NCI-H345 treated with DMSO at 0.1 percent for 48 hours (cell line): ENCODE measurements around the gene SH3BP5L.
"Not testable (repeated sequence)": the region's sequence is repeated elsewhere in the genome, so short reads cannot be mapped to it uniquely, and the experiment has no call there.

Experiments
- DNase-seq: peaks from one replicate; lab custom pipeline; 2025; ENCODE audit not compliant: unreplicated experiment; lab: John Stamatoyannopoulos, UW

SH3BP5L gene

DNA sequence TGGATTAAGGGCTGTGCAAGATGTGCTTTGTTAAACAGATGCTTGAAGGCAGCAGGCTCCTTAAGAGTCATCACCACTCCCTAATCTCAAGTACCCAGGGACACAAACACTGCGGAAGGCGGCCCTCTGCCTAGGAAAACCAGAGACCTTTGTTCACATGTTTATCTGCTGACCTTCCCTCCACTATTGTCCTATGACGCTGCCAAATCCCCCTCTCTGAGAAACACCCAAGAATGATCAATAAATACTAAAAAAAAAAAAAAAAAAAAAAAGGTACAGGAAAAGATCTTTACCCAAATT lies 5.0 kb upstream of the SH3BP5L start:
- not testable (repeated sequence) for DNase-seq

DNA sequence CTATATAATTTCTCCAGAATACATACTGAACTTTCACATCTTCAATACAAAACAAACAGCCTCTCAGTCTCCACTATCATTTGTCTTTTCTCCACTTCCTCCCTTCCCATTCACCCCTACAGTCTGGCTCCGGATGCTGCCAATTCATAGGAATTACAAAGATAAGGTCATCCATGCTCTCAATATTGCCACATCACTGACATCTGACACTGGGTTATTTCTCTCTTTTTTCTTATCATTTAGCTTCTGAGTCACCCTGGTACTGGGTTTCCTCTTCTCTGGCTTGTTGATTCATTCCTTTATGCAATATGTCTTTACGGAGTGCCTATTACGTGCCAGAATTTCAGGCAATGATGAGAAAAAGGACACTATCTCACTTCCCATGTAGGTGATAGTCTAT lies 3.1 kb upstream of the SH3BP5L start:
- no peak for DNase-seq

DNA sequence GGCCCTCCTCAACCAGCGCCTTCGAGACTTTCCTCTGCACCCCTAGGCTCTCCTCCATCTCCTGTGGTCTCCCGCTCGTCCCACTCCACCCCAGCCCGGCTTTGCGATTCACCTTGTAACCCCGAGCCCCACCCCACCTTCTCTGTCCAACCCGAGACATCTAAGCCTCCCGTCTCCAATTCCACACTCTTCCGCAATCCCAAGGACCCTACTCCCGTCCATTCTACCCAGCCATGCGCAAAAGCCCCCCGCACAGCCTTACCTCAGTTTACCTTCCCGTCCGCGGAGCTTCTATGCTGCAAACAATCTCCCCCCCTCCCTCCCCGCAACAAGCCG lies 174 bp downstream of the SH3BP5L start:
- no peak for DNase-seq

DNA sequence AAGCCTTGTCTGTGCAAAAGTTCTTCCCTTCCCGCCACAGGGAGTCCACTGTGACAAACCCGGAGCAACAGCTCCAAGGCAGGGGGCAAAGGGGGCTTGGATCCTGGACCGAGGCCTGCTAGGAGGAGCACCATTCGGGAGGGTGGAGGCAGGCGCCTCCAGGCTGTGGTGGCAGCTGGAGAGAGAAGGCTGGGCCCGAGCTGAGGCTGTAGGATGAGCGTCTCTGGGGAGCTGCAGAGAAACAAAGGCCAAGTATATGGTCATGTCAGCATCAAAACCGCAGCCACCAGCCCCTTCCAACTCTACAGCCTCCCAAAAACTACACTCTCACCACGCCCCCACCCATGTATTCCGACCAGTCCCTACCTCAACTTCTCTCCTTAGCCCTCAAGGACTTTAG lies 579 bp downstream of the SH3BP5L start:
- no peak for DNase-seq

DNA sequence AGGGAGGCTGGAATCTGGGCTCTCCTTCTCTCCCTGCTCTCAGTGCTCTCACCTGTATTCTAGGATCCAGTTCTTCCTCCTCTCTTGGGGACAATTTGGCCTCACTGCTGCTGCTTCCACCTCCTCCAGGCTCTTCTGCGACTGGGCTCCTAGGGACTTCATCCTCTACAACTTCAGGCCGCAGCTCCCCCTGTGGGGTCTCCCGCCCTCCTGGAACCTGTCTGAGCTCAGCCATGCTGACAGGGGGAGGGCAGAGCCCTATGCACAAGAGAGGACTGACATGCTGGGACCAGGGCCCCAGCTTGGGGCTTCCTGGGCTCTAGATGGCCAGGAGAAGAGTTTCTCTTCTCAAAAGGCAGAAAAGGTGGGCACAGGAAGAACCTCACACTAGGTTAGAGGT lies 1.0 kb downstream of the SH3BP5L start:
- DNase-seq, result no peak

DNA sequence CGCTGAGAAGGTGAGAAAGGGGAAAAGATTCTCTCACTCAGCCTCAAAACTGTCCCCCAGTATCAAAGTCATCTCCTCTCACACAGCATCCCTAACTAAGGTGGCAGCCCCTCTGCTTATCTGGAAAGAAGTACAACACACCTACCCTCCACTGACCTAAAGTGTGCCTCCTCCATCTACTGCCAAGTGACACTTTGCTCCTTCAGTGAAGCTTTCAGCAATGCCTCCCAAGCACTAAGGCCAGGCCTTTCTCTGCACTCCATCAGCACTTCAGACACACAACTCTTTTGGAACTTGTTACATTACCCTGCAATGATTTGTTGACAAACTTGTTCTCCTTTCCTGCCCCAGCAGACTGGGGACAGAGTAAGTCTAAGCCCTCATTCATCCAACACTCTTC lies 1.4 kb downstream of the SH3BP5L start:
- DNase-seq, result no peak

DNA sequence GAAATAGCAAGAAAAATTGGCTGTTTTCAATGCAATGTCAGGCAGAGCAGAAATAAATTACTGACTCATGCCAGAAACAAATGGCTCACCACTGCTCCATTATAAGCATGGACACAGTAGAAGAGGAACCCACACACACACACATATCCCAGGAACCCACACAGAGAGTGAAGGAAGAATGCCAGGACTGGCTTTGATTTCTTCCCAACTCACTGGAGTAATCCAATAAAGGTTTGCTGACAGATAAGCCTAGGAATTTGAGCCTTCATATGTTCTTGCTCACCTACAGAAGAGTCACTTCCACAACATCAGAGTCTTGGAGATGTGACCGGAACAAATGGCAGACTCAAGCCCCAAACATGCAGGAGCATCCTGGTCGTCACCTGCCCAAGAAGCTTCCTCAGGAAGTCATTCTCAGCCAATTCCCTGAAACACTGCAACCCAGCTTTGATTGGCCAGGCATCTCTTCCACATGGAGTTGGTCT lies 2.2 kb downstream of the SH3BP5L start:
- no peak for DNase-seq

DNA sequence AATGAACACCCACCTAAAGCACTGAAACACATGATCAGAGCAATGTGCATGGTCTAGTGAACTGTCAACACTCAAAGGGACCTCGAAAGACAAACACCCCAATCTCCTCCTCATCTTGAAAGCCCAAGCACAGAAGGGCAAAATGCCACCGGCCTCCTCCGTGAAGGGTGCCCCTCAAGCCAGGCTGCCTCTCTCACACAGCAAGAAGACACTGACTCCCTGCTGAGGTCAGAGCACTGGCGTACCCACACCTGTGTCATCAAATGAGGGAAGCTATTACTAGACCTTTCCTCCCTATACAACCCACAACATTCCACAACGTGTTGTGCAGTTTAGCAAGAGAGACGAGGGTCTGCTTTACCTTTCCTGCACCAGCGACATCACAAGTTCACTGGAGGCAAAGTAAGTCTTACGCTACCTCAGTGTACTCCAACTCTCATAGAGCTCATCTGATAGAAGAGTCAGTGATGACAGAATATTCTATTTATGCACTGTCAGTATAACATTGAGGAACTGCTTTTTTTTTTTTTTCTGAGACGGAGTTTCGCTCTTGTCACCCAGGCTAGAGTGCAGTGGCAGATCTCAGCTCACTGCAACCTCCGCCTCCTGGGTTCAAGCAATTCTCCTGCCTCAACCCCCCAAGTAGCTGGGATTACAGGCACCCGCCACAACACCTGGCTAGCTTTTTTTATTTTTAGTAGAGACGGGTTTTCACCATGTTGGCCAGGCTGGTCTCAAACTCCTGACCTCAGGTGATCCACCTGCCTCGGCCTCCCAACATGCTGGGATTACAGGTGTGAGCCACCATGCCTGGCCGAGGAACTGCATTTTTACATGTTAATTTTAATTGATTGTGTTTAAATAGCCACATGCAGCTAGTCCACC lies 3.3 kb downstream of the SH3BP5L start:
- DNase-seq, result no peak

DNA sequence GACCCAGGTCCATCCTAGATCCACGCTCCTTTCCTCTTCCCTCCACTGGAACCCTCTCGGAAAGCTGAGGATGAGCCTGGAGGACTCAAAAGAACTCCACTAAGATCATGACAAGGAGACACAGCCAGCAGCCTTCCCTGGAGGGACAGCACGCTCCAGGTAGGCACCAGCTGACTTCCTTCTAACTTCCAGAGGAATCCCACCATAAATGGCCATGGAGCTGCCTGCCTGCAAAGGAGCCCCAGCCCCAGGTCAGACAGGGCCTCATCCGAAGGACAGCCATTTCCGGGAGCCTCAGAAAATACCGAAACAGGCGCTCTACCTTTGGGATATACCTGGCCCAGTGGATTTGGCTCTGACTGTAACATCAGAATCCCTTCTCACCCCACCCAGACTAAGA lies 4.1 kb downstream of the SH3BP5L start:
- no peak for DNase-seq

DNA sequence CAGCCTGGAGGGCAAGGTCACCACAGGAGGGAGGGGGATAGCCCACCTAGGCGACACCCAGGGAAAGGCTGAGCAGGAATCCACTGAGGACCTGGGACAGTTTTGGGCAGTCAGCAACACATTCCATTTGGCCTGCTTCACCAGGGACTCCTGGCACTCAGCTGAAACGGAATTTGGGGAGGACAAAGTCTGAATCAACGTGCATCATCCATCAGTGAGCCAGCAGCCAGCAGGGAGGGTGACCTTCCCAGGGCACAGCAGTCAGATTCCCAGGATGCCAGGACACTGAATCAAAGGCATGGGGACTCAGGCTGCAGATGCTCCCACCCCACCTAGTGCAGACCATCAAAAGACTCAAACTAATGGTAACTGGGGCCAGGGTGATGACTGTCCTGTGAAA lies 4.6 kb downstream of the SH3BP5L start:
- no peak for DNase-seq

DNA sequence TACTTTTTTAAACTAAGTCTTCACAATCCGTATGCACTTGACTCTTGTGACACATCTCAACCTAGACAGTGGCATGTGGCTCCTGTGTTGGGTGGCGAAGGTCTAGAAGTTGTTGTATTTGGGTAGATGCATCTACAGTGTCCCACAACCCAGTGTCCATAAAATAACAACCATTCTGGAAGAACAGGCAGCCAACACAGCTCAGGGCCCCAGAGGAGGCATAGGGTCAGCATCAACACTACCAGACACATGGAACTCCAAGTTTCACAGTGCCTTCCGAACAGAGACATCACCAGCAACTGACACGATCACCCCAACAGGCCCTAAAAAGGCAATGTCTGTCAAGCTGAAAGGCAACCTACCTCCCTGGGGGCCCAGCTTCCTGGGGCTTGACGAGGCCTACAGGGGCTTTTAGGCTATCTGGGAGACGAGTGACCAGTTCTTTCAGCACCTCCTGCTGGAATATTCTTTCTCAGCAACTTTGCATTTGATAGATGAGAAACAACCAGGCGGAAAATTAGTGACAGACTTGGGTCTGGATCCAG lies 5.6 kb downstream of the SH3BP5L start:
- no peak for DNase-seq

DNA sequence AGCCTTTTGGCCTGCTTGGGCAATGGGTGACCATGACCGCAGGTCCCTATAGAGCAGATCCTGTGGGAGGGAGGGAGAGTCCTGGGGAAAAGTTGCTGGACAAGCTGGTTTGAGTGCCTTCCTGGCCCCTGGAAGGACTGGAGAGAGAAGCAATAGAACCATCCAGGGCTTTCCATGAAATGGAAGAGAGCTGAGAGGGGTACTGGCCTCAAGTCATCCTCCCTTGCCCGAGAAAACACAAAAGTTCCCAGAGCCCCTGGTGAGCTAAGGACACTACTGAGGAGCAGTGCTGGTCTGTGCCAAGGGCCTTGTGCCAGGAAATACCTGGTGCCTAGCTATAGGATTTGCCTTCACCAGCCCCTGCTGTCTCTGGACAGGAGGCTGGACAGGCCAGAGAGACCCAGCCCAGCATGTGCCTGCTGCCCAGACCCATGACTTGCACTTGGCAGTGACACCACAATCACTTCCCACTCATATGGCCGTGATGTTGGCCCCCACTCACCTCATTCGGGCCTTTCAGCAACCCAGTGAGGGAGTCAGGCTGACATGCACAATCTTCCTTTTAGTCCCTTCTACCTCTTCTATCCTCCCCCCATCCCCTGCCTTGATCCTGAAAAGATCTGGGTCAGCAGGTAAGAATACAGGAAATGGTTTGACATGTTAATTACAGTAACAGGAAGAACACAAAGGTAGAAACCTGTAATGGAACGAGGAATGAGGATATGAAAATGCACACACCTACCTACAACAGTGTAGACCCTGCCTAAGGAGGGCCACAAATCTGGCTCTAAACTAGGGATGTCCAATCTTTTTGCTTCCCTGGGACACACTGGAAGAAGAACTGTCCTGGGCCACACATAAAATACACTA lies 7.0 kb downstream of the SH3BP5L start:
- no peak for DNase-seq

DNA sequence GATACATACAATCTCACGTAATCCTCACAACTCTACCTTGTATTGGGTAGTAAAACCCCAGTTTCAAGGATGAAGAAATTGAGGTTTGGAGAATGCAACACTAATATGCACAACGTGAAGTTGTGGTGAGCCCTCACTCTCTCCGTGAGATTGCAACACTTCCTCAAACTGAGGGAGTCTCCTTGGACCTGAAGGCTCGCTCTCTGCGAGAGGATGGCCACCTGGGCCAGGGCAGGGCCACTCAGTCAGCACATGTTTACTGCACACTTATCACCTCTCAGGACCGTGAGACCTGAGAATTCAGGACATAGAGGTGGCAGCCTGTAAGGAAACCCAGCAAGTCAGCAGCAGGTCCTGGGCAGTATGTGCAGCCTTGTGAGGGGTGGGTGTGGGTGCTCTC lies 8.7 kb downstream of the SH3BP5L start:
- no peak for DNase-seq

DNA sequence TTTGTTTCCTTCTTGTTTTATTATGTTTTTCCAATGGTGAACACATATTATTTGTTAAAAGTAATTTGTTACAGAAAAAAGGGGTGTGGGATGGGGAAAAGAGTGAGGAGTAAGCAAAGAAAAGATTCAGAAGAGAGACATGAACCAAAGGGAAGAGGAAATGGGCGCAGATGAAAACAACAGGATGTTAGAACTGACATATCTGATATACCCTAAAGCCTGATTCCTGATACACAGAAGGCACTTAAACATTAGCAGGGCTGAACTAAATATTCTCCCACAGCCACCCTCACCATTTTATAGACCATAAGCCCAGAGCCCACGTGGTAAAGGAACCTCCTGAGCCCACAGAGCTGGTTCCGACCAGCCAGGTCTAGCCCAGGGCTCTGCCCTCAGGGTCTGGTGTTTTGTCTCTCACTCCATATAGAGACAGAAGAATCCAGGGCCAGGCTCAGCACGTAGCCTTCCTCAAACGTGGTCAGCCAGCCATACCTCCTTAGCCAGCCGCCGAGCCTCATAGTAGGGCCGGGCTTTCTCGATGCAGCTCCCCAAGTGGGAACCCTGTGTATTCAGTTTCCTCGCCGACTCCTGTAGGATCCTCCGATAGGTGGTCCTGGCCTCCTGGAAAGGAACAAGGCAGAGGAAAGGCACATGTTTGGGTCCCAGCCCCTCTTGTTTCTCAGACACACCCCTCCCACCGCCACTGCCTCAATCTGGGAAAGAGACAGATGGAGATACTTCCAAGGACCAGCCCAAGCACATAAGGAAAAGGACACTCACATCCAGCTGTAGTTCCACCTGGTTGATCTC lies 9.5 kb downstream of the SH3BP5L start:
- no peak for DNase-seq

DNA sequence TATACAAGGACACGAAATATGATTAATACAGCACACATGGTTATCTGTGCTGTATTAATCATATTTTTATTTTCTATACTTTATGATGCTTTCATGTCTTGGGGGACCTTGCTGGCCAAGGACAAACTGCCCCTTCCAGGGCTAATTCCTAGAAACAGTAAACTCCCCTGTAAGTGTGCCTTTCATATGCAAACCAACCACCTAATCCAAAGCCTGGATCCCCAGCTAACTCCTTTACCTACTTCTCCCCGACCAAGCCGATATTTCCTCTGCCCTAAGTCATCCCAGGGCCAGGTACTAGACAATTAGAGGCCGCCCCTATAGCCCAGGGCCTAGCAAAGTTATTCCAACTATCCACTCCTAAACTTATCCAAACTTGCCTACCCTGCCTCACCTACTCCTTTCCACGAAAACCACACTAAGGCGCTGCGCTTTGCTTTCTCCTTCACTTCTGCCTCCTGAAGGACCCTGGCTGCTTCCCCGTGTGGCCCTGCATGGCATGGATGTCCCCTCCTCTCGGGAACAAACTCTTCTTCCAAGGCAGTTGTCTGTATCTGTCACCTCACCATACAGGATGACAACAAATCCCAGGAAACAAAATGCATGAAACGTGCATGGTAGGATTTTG lies 10.2 kb downstream of the SH3BP5L start:
- DNase-seq, result no peak

DNA sequence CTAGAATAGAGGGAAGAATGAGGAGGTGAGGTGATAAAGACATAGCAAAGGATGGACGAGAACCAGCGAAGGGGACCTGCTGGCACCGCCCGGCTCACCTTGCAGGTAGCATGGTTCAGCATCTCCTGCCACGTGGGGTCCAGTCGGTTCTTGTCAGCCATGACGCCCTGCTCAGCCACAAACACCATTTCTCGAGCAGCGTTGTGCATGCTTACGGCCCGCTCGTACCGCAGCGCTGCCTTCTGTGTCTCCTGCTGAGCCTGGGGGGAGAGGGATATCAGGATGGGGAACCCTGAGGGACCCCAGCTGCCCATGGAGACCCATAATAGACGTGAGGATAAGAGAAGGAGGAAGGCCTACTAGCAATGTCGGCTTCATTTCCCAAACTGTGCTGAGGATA lies 11.4 kb downstream of the SH3BP5L start:
- DNase-seq, result no peak

DNA sequence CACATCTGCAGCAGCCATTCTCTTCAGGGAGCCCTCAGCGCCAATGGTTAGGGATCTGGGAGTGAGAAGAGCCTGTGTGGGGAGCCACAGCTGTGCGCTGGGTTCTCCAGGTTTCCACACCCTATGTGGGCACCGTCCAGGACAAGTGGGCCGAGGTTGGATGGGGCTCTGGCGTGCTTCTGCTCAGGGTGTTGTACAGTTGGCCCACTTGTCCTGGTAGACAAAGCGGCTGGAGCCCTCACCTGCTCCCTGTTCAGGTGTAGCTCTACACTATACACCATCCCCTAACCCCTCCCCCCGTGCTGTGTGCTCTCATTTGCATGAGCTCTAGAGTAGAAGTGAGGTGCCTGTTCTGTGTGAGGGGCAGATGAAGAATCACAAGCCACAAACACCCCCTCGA lies 12.2 kb downstream of the SH3BP5L start:
- no peak for DNase-seq

DNA sequence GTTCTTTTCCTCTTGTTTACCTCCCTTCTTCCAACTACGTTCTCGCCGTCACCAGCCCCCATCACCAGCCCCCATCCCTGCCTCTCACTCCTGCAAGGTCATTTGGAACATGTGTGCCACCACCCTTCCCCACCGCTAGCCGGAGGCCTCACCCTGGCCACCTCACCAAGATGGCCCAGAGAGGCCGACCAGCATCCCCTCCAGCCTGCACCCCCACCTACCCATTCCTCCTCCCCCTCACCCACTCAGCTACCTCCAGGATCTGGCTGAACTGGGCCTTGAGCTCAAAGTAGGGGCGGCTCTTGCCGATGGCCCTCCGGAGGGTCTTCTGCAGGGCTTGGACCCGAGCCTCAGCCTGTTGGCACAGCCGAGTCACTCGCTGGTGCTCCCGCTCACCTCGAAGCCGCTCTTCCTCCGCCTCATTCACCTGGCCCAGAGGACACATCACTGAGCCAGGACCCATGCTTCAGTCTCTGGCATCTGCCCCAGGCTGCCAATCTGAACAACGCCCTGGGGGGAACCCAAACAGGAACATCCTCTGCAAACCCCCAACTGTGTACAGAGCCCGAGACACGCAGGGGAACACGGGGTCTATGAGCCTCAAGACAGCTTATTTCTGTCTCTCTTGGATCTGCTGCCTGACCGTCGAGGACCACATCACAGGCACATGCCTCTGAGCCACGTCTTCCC lies 12.8 kb downstream of the SH3BP5L start:
- no peak for DNase-seq

DNA sequence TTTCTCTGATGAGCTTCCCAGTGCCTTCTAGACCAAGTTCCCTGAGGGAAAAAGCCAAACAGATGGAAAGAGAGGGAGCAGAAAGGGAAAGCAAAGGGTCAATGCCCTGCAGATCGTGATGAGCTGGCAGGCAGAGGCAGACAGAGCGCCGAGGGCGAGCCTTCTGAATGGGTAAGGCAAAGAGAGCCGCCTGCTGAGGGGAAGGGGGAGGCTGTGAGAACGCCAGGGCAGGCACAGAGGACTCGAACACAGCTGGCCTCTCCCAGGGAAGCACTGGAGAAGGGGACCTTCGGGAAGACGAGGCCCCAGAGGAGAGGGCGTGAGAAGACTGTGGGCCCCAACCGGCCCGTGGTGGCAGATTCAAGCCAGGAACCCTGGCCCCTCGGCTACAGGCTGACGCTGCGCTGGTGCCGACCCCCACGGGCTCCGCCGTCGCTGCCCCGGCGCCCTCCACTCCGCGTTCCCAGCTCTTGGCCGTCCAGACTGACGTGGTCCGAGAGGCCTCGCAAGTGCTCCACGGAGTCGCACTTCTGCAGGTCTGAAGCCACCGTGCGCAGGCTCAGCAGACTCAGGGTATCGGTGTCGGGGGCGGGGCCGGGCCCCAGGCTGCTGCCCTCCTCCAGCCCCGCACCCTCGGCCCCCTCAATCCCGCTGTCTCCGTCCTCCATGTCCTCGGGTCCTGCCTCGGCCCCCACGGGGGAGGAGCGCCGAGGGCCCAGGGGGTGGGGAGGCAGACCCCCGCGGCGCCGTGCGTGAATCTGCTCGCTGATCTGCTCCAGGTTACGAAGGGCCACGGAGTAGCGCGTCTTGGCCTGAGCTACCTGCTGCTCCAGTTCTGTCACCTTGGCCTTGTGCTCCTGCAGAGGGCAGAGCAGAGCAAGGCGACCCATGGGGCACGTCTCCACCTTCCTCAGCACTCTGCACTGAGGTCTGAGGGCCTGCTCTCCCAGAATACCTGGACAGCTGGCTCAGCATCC lies 13.9 kb downstream of the SH3BP5L start:
- DNase-seq, result no peak
